GM12892 (cell line): ENCODE measurements around the gene GPC5.
"Not testable (repeated sequence)": the region's sequence is repeated elsewhere in the genome, so short reads cannot be mapped to it uniquely, and the experiment has no call there.

ENCODE experiments used
- POLR2A ChIP-seq: IDR thresholded peaks from 2 replicates; pipeline ENCODE4 v1.6.1; 2011; ENCODE audit warnings: low read depth, low read length, control low read depth
- POLR2AphosphoS5 ChIP-seq: IDR thresholded peaks from 2 replicates; pipeline ENCODE4 v1.6.1; 2011; ENCODE audit warnings: low read depth, low read length, control low read depth

- not testable (repeated sequence) for TF ChIP-seq POLR2A, POLR2AphosphoS5
Observed at GRCh38 chr13:91801772-91802171, 403.4 kb downstream of the GPC5 start.
